SK-N-MC (cell line): ENCODE data around the gene CLEC2L.
"Not testable (repeated sequence)": the region's sequence is repeated elsewhere in the genome, so short reads cannot be mapped to it uniquely, and the experiment has no call there.

Experiments
- DNase-seq: peaks from one replicate; pipeline ENCODE4 v3.0.0-alpha.2; 2011; ENCODE audit warnings: low read depth, low spot score
- H3K27ac ChIP-seq: fragments of 200-600 bp; sonication (generic); 2 replicates; pipeline ENCODE4 v1.5.1; 2016; ENCODE audit warnings: mixed run types
- H3K36me3 ChIP-seq: fragments of 200-600 bp; sonication (generic); 2 replicates; pipeline ENCODE4 v1.6.1; 2017; ENCODE audit warnings: antibody characterized with exemption, low read length, mixed read lengths; ENCODE audit not compliant: insufficient read depth
- H3K4me3 ChIP-seq: fragments of 200-600 bp; sonication (generic); 2 replicates; pipeline ENCODE4 v1.5.1; 2016
- H3K9ac ChIP-seq: fragments of 200-600 bp; sonication (generic); 2 replicates; pipeline ENCODE4 v1.8.0; 2017; ENCODE audit warnings: mixed run types, mixed read lengths; ENCODE audit not compliant: insufficient read length
- H3K9me3 ChIP-seq: fragments of 200-600 bp; sonication (generic); 2 replicates; pipeline ENCODE4 v1.6.1; 2017; ENCODE audit warnings: low read depth, mild to moderate bottlenecking, antibody characterized with exemption, low read length, moderate library complexity, mixed read lengths
- EZH2 ChIP-seq: fragments of 200-600 bp; sonication (generic); IDR thresholded peaks from one replicate; pipeline ENCODE4 v1.6.1; 2017; ENCODE audit warnings: antibody characterized with exemption
- FOXP2 ChIP-seq: optimal IDR thresholded peaks from 2 replicates; pipeline ENCODE3; 2011; ENCODE audit warnings: mild to moderate bottlenecking, moderate library complexity; ENCODE audit not compliant: insufficient read depth; ENCODE audit errors: extremely low read length, control extremely low read depth
- POLR2AphosphoS5 ChIP-seq: IDR thresholded peaks from 2 replicates; pipeline ENCODE4 v1.6.1; 2012; ENCODE audit warnings: mild to moderate bottlenecking, low read depth, low read length, borderline replicate concordance

The CLEC2L gene

GRCh38 chr7:139542308-139543151, 19.0 kb downstream of the CLEC2L start:
- no peak overlapping the region for H3K4me3 ChIP-seq
- no peak for TF ChIP-seq EZH2
- H3K36me3 ChIP-seq = no peaks in the 10 kb centered on the region
- H3K27ac ChIP-seq = no peak overlapping the region
- no peaks in the 10 kb centered on the region for H3K9me3 ChIP-seq
- no peak overlapping the region for H3K9ac ChIP-seq
- no peak for DNase-seq

GRCh38 chr7:139543801-139544603, 20.5 kb downstream of the CLEC2L start:
- Histone ChIP-seq H3K9ac (no peak overlapping the region), H3K36me3 (no peaks in the 10 kb centered on the region), H3K4me3 (no peak overlapping the region), H3K9me3 (no peaks in the 10 kb centered on the region), H3K27ac (no peak overlapping the region)
- DNase-seq = no peak
- TF ChIP-seq POLR2AphosphoS5 (no peak), FOXP2 (no peak), EZH2 (no peak)

GRCh38 chr7:139544645-139545044, 21.2 kb downstream of the CLEC2L start:
- H3K27ac ChIP-seq = no peak overlapping the region
- H3K9me3 ChIP-seq = no peaks in the 10 kb centered on the region
- H3K4me3 ChIP-seq = no peak overlapping the region
- H3K9ac ChIP-seq = no peak overlapping the region
- no peak for TF ChIP-seq EZH2
- no peak for TF ChIP-seq FOXP2
- TF ChIP-seq POLR2AphosphoS5 = no peak
- no peak for DNase-seq
- H3K36me3 ChIP-seq = no peaks in the 10 kb centered on the region

- no peak overlapping the region for H3K27ac ChIP-seq
- H3K4me3 ChIP-seq = no peak overlapping the region
- no peaks in the 10 kb centered on the region for H3K36me3 ChIP-seq
- no peak overlapping the region for H3K9ac ChIP-seq
- no peaks in the 10 kb centered on the region for H3K9me3 ChIP-seq
- DNase-seq = no peak
- TF ChIP-seq EZH2 (no peak), FOXP2 (no peak), POLR2AphosphoS5 (no peak)
Observed at GRCh38 chr7:139548302-139549028, 25.0 kb downstream of the CLEC2L start.

GRCh38 chr7:139553991-139554700, 30.7 kb downstream of the CLEC2L start:
- H3K27ac ChIP-seq, H3K4me3 ChIP-seq, DNase-seq, H3K36me3 ChIP-seq, H3K9me3 ChIP-seq, H3K9ac ChIP-seq: not testable (repeated sequence)

- H3K9ac ChIP-seq = no peak overlapping the region
- no peak for DNase-seq
- H3K4me3 ChIP-seq = no peak overlapping the region
- TF ChIP-seq FOXP2 = no peak
- no peak overlapping the region for H3K27ac ChIP-seq
- no peaks in the 10 kb centered on the region for H3K9me3 ChIP-seq
- H3K36me3 ChIP-seq = no peaks in the 10 kb centered on the region
Observed at GRCh38 chr7:139557857-139558581, 34.5 kb downstream of the CLEC2L start.

- no peaks in the 10 kb centered on the region for H3K36me3 ChIP-seq
- no peaks in the 10 kb centered on the region for H3K9me3 ChIP-seq
- TF ChIP-seq EZH2 (no peak), POLR2AphosphoS5 (no peak), FOXP2 (no peak)
- no peak overlapping the region for H3K4me3 ChIP-seq
- H3K9ac ChIP-seq = no peak overlapping the region
- H3K27ac ChIP-seq = no peak overlapping the region
- no peak for DNase-seq
Observed at GRCh38 chr7:139559364-139560105, 36.0 kb downstream of the CLEC2L start.

GRCh38 chr7:139560199-139560598, 36.7 kb downstream of the CLEC2L start:
- no peak overlapping the region for H3K9ac ChIP-seq
- no peak overlapping the region for H3K4me3 ChIP-seq
- H3K27ac ChIP-seq = no peak overlapping the region
- H3K9me3 ChIP-seq = no peaks in the 10 kb centered on the region
- DNase-seq = no peak
- no peaks in the 10 kb centered on the region for H3K36me3 ChIP-seq
- no peak for TF ChIP-seq FOXP2
- TF ChIP-seq EZH2 = no peak
- TF ChIP-seq POLR2AphosphoS5 = no peak
